Measurements from ENCODE around the gene ACTA2.

ACTA2 gene

GRCh38 chr10:88918191-88918905, 34.2 kb downstream of the ACTA2 start:
- no peak for DNase-seq

- DNase-seq, result no peak
Observed at GRCh38 chr10:88916986-88917385, 35.6 kb downstream of the ACTA2 start.

- no peak for DNase-seq
Observed at GRCh38 chr10:88916231-88916630, 36.3 kb downstream of the ACTA2 start.

- DNase-seq, result no peak
Observed at GRCh38 chr10:88915781-88916180, 36.8 kb downstream of the ACTA2 start.

- no peak for DNase-seq
Observed at GRCh38 chr10:88913788-88914187, 38.8 kb downstream of the ACTA2 start.

- DNase-seq, result peak; percentile 93
Observed at GRCh38 chr10:88913127-88913526, 39.4 kb downstream of the ACTA2 start.

GRCh38 chr10:88911851-88912250, 40.7 kb downstream of the ACTA2 start:
- DNase-seq, result no peak

GRCh38 chr10:88911116-88911515, 41.5 kb downstream of the ACTA2 start:
- DNase-seq, result no peak

GRCh38 chr10:88908194-88908593, 44.4 kb downstream of the ACTA2 start:
- no peak for DNase-seq

GRCh38 chr10:88906921-88907320, 45.7 kb downstream of the ACTA2 start:
- DNase-seq, result no peak

GRCh38 chr10:88903715-88904114, 48.9 kb downstream of the ACTA2 start:
- no peak for DNase-seq

- DNase-seq, result no peak
Observed at GRCh38 chr10:88901984-88902789, 50.4 kb downstream of the ACTA2 start.

- no peak for DNase-seq
Observed at GRCh38 chr10:88901206-88901983, 51.2 kb downstream of the ACTA2 start.

- no peak for DNase-seq
Observed at GRCh38 chr10:88899886-88900285, 52.7 kb downstream of the ACTA2 start.

GRCh38 chr10:88898727-88899126, 53.8 kb downstream of the ACTA2 start:
- DNase-seq, result no peak

GRCh38 chr10:88896994-88897853, 55.3 kb downstream of the ACTA2 start:
- no peak for DNase-seq

GRCh38 chr10:88896372-88896993, 56.1 kb downstream of the ACTA2 start:
- peak; percentile 51 for DNase-seq

GRCh38 chr10:88895250-88895649, 57.3 kb downstream of the ACTA2 start:
- no peak for DNase-seq

- no peak for DNase-seq
Observed at GRCh38 chr10:88893611-88894010, 59.0 kb downstream of the ACTA2 start.

- DNase-seq, result no peak
Observed at GRCh38 chr10:88892222-88892967, 60.2 kb downstream of the ACTA2 start.

- no peak for DNase-seq
Observed at GRCh38 chr10:88890681-88891381, 61.7 kb downstream of the ACTA2 start.

Data from DMS153 (cell line).